Stimulated activated CD8-positive, alpha-beta memory T cell treated with anti-CD3 and anti-CD28 coated beads, Interleukin-15, amount 100 ng/mL, for 4 hours (primary cell): Measurements from ENCODE around the gene HDAC1.
"Not testable (repeated sequence)": the region's sequence is repeated elsewhere in the genome, so short reads cannot be mapped to it uniquely, and the experiment has no call there.

Experiments
- DNase-seq, 2 donors: peaks; one replicate each; pipeline ENCODE4 v3.0.0-alpha.2; 2020; ENCODE audit warnings: low read depth in 2 of 2

Gene HDAC1

DNA sequence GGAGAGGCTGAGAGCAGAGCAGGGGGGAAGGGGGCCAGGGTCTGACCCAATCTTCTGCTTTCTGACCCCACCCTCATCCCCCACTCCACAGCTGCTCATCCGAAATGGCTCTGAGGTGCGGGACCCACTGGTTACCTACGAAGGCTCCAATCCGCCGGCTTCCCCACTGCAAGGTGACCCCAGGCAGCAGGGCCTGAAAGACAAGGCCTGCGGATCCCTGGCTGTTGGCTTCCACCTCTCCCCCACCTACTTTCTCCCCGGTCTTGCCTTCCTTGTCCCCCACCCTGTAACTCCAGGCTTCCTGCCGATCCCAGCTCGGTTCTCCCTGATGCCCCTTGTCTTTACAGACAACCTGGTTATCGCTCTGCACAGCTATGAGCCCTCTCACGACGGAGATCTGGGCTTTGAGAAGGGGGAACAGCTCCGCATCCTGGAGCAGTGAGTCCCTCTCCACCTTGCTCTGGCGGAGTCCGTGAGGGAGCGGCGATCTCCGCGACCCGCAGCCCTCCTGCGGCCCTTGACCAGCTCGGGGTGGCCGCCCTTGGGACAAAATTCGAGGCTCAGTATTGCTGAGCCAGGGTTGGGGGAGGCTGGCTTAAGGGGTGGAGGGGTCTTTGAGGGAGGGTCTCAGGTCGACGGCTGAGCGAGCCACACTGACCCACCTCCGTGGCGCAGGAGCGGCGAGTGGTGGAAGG, 17.1 kb upstream of the HDAC1 start:
- DNase-seq, result no peak

GRCh38 chr1:32275424-32275823, 16.5 kb upstream of the HDAC1 start:
- DNase-seq, result no peak

DNA sequence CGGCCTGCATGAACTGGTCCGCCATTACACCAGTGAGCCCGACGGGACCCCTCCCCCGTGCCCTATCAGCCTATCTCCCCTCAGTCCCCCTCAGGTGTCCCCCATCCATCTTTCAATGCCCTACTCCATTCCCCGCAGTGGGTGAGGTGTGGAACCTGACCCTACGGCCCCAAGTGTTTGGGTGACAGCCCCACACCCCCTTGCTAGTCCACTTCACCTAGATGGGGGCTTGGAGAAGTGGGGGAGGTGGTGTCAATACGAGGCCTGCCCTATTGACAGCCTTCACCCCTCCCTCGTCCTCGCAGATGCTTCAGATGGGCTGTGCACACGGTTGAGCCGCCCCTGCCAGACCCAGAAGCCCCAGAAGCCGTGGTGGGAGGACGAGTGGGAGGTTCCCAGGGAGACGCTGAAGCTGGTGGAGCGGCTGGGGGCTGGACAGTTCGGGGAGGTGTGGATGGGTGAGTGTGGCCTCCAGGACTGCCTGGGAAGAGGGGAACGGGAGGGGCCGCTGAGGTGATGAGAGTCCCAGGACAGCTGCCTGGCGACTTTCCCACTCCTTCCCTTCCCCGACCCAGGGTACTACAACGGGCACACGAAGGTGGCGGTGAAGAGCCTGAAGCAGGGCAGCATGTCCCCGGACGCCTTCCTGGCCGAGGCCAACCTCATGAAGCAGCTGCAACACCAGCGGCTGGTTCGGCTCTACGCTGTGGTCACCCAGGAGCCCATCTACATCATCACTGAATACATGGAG, 15.7 kb upstream of the HDAC1 start:
- DNase-seq, result no peak

- not testable (repeated sequence) for DNase-seq
These were observed 7.1 kb upstream of the HDAC1 start for GRCh38 chr1:32284777-32285176.

GRCh38 chr1:32285658-32286057, 6.2 kb upstream of the HDAC1 start:
- DNase-seq, result no peak

GRCh38 chr1:32286763-32287162, 5.1 kb upstream of the HDAC1 start:
- no peak for DNase-seq

- DNase-seq, result no peak
These were observed 2.6 kb upstream of the HDAC1 start for GRCh38 chr1:32289256-32289655.

DNA sequence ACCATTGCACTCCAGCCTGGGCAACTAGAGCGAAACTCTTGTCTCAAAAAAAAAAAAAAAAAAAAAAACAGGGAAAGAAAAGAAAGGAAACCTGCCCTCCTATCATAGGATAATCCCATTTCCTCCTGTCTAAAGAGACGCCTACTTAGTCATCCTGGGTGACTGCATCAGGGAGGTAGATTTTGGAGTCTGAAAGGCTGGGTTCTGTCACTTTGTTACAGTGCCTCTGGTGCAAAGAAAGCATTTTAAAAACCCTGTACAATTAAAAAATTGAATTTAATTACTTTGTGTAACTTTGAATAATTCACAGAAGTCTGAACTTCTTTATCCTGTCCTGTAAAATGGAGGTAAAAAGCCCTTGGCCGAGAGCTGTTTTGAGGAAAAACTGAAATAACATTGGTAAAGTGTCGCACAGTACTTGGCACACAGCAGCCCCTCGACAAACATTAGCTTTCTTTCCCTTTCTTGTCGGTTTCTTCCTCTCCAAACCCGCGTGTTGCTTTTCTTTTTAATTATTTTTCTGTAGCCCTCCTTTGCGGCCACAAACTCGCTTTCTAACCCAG, 657 bp upstream of the HDAC1 start:
- DNase-seq, result no peak

GRCh38 chr1:32298211-32298610, 6.3 kb downstream of the HDAC1 start:
- not testable (repeated sequence) for DNase-seq

GRCh38 chr1:32299327-32299726, 7.4 kb downstream of the HDAC1 start:
- DNase-seq, result no peak

GRCh38 chr1:32303358-32303757, 11.5 kb downstream of the HDAC1 start:
- no peak for DNase-seq

DNA sequence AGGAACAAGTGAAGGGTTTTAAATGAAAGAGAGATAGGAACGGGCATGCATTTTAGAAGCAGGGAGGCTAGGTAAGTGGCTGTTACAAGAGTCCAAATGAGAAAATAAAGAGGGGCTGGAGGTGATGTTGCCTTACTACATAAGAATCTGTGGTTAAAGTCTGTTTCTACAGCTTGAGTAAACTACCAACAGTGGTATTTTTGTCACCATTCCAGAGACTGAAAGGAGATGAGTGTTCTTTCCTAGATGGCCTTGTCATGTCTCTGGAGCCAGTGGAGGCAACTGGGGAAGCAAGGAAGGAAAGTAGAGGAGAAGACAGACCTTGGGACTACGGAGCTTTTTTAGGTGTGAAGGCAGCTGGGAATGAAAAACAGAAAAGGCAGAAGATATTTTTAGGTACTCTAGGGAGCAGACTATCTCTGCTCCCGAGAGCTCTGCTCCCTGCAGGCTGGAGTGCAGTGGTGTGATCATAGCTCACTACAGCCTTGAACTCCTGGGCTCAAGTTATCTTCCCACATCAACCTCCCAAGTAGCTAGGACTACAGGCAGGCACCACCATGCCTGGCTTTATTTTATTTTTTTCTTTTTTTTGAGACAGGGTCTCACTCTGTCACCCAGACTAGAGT, 12.2 kb downstream of the HDAC1 start:
- DNase-seq, result no peak

DNA sequence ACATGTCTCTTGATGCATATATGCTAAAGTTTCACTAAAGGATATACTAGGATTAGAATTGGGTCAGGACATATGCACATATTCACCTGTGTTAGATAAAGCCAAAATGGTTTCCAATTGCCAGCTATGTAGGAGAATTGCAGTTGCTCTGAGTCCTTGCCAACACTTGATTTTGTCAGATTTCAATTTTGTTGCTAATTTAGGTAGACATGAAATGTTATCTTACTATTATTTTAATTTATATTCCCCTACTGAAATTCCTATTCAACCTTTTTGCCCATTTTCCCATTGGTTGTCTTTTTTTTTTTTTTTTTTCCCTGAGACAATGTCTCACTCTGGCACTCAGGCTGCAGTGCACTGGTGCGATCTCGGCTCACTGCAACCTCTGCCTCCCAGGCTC, 13.4 kb downstream of the HDAC1 start:
- no peak for DNase-seq

- no peak for DNase-seq
These were observed 15.4 kb downstream of the HDAC1 start for GRCh38 chr1:32307324-32307723.

GRCh38 chr1:32309960-32310359, 18.1 kb downstream of the HDAC1 start:
- DNase-seq, result no peak

DNA sequence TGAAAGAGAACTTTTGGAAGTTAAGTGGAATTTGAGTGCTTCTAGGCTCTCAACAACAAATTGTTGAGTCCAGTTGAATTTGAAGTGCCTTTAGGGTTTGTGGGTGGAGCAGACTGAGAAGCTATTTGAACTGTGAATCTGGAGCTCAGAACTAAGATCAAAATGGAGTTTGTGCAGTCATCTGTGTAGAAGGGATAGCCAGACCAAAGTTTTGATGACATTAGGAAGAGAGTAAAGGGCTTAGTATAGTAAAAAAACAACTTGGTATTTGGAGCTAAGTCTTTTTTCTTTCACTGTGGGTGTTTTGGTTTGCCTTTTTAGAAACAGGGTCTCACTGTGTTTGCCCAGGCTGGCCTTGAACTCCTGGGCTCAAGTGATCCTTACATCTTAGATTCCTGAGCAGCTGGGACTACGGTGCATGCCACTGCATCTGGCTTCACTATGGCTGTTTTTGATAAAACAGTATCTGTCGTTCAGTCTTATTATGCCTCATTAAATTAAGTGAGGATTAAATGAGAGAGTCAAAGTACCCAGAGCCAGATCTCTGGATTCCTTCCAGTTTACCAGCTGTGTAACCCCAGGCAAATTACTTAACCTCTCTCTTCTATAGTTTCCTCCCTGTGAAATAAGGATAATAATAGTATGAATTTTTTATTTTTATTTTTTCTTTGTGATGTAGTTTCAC, 20.0 kb downstream of the HDAC1 start:
- no peak for DNase-seq

- no peak for DNase-seq
These were observed 25.0 kb downstream of the HDAC1 start for GRCh38 chr1:32316903-32317277.

DNA sequence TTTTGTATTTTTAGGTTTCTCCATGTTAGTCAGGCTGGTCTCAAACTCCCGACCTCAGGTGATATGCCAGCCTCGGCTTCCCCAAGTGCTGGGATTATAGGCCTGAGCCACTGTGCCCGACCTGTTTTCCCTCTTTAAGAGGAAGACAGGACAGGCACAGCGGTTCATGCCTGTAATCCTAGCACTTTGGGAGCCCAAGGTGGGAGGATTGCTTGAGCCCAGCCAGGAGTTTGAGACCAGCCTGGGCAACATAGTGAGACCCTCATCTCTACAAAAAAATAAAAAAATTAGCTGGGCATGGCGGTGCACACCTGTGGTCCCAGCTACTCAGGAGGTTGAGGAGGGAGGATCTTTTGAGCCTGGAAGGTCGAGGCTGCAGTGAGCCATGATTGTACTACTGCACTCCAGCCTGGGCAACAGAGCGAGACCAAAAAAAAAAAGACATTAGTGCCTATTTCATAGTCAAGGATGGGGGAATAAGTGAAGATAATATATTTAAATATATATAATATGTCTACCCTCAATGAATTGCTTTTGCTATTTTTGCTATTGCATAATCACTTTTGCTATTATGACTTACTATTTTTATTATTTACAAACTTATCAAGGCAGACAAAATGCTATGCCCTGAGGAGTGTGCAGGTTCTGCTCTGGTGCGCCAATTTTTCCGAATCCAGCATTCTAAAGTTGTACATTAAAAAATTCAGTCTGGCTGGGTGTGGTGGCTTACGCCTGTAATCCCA, 26.4 kb downstream of the HDAC1 start:
- no peak for DNase-seq

GRCh38 chr1:32321712-32322291, 29.9 kb downstream of the HDAC1 start:
- no peak for DNase-seq

DNA sequence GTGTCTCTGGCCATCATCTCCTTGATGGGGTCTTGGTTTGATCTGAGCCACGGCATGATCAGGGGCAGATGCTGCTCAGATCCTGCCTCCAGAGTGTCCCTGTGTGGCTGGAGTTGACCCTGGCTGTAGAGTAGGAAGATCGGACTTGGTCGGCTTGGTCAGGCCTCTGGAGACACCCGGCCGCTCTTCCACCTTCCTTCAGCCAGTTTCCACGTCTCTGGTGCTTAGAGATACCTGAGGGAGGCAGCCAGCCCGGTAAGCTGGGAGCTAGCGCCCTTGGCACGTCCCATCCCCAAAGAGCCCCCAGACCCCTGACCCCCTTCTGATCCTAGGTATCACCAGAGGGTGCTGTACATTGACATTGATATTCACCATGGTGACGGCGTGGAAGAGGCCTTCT, 35.3 kb downstream of the HDAC1 start:
- no peak for DNase-seq

GRCh38 chr1:32329931-32330466, 38.1 kb downstream of the HDAC1 start:
- no peak for DNase-seq
